CD4-positive, alpha-beta T cell treated with Interleukin-15 for 1 hour (primary cell): ENCODE results near the gene RPS24.
"Not testable (repeated sequence)": the region's sequence is repeated elsewhere in the genome, so short reads cannot be mapped to it uniquely, and the experiment has no call there.

ENCODE experiments used
- DNase-seq: peaks from one replicate; pipeline ENCODE4 v3.0.0-alpha.2; 2020

RPS24 gene

DNA sequence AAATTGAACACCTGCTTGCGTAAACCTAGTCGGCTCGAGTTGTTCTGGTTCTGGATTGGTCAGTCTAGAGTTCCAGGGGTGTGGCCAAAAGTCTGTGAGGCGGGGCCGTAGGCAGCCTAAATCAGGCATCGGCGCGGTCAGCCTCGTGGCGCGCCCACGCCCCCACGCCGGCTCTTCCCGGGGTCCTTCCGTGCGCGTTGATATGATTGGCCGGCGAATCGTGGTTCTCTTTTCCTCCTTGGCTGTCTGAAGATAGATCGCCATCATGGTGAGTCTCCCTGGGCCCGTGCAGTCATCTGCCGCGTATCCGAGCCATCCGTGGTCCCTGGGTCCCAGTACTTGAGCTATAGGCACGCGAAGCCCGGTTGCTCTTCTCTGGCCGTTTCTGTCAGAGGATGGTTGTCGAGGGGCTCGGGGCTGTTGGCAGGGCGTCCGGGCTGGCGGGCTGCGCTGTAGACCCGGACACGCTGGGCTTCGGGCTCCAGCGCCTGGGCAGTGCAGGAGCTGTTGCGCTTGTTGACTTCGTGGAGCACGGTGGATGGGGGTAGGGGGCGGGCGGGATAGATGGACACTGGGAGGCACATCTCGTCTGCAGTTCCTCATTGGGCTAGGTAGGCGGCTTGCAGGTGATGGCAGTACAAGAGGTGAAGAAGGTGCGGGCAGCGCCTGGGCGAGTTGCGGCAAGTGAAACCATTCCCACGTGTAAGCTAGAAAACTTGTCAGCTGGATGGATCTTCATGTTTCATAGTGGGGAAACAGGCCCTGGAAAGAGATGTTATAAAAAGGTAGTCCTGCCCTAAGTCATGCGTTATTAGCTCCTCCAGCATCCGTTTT lies at the start of gene RPS24:
RPS24 (plus strand) TSS at position 227 of the 834 bp plus-strand sequence; CDS start at position 266, 39 bp downstream.
- peak; percentile 94 for DNase-seq

DNA sequence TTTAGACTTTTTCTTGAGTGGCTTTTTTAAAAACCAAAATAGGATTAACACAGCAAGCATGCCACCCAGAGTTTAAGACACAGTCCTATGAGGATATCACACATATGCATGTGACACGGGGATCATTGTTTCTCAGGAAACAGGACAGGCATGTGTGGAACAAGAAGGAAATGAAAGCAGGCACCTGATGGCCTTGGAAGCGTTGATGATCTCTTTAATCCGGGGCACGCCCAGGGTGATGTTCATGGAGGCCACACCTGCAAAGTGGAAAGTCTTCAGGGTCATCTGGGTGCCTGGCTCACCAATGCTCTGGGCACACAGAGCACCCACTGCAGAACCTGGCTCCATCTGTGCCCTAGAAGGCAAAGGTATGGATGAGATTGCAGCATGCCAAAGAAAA lies 48.7 kb upstream of the RPS24 start:
- DNase-seq = no peak

DNA sequence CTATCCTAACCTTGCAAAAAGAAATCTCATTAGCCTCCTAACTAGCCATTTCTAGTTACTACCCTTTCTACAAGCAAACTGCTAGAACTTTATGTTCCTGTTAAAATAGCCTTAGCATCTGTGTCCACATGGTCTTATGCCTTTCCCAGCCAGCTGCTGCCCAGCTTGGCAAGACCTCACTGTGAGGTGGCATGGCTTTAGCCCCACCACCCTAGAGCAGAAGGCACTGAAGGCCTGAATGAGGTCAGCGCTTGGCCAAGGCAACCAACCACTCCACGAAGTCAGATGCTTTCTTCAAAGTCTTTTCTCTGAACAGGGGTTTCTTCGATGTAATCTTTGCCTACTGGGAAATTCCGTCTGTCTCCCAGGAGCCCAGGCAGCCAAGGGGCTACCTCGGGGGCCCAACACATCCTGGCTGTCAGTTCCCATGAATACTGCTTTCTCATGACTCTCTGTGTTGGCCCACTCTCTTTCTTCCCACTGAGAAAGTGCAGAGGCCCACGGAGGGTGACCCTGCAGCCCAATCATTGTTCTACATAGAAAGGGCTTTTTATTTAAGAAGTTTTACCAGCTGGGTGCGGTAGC lies 45.9 kb upstream of the RPS24 start:
- DNase-seq = no peak

DNA sequence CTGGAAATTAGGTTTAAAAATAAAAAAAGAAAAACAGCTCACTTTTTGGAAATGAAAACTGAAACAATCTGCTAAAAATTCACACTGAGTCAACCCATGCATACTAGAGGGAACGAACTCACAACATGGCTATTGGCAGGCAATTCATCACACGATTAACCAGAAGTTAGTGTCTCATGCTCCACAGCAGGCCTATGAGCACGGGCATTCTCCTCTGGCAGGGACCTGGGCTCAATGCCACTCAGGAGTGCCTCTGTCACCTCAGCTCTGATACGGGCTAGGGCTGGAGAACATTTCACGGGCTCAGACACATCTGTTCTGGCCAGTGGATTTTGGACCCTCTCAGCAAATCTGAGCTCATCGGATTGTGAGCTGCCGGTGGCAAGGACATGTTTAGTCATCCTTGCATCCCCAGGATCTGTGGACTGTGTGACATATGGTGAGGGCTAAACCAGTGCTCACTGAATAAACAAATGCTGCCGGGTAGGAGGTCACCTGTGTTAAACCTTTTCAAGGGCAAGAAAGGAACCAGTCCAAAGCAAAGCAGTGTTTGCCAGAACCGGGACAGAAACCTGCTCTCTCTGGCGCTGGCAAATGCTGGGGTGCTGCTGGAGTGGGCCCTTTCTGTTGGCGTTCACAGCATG lies 44.5 kb upstream of the RPS24 start:
- no peak for DNase-seq

DNA sequence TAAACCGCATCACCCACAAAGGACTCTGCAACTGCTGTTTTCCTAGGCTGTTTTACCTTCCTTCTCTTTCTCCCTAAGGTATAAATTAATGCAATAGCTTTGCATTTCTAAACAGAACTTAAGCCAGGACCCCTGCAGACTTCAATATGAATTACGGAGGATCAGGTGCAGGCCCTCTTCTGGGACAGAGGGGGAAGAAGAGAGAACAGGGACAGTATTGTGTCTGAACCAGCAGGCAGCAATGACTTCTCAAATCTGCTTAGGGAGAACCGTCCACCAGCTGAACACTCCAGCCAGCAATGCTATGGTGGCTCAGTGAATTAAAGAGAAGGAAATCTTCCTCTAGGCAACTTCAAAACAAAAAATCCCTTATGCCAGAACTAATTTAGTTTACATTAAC lies 40.0 kb upstream of the RPS24 start:
- no peak for DNase-seq

DNA sequence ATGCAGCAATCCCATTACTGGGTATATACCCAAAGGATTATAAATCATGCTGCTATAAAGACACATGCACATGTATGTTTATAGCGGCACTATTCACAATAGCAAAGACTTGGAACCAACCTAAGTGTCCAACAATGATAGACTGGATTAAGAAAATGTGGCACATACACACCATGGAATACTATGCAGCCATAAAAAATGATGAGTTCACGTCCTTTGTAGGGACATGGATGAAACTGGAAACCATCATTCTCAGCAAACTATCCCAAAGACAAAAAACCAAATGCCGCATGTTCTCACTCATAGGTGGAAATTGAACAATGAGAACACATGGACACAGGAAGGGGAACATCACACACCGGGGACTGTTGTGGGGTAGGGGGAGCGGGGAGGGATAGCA lies 34.9 kb upstream of the RPS24 start:
- not testable (repeated sequence) for DNase-seq

DNA sequence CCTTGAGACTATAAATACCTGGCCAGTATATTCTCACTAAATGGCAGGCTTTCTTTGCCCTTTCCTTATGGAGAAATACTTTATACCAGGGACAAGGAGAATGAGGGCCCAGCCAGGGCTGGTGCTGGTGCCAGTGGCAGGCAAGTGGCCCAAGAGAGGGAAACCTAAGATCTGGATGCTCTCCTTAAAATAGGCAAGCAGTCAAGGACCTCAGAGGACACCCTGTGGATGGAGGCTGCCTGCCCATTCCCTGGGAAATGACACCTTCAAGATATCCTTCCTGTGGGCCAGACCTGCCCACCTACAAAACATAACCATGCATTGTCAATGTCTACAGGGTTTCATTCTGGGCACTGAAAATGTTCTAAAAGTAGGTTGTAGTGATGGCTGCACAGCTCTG lies 33.5 kb upstream of the RPS24 start:
- no peak for DNase-seq

DNA sequence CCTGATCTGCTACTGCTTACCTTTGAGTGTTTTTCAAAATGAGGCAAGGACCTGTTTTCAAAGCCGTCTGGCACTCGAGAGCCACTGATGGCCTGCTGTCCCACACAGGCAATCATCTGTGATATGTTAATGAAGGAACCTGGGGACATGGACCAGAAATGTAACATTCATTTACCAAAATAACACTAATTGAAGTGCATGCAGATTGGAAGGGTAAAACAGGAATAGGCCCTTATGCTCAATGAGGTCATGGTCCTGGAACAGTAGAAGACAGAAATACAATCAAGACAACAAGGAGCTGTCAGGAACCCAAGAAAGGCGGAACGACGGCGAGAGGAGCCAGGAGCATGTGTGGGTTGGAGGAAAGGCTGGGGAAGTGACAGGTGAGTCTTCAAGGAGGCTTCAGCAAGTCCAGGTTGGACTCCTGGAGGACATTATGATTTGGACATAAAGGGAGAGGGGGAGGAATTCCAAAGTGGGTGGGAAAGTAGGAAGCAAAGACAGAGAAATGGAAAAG lies 32.6 kb upstream of the RPS24 start:
- no peak for DNase-seq

DNA sequence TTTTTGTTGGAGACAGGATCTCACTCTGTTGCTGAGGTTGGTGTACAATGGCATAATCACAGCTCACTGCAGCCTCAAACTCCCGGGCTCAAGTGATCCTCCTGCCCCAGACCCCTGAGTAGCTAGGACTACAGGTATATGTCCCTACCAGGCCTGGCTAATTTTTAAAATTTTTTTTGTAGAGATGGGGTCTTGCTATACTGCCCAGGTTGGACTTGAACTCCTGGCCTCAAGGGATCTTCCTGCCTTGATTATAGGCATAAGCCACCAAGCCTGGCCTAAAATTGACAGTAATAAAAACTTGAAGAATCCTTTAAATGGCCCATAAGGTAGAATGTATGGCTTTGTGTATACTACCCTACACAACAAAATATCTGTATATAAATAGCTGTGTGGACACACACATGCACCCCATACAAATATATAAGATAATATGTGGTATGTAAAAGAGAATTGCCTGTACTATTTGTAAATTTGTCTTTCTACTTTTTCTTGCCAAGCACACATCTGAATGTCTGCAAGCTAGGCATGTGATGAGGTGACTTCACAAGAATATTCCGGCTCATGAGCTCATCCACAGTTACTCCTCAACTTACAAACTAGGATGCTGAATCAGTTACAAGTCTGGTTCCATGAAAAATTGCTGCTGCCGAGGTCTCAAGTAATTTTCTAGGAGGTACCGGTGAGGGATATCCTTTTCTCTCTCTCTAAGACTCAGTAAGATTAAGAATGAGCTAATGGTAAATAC lies 30.9 kb upstream of the RPS24 start:
- DNase-seq = no peak

DNA sequence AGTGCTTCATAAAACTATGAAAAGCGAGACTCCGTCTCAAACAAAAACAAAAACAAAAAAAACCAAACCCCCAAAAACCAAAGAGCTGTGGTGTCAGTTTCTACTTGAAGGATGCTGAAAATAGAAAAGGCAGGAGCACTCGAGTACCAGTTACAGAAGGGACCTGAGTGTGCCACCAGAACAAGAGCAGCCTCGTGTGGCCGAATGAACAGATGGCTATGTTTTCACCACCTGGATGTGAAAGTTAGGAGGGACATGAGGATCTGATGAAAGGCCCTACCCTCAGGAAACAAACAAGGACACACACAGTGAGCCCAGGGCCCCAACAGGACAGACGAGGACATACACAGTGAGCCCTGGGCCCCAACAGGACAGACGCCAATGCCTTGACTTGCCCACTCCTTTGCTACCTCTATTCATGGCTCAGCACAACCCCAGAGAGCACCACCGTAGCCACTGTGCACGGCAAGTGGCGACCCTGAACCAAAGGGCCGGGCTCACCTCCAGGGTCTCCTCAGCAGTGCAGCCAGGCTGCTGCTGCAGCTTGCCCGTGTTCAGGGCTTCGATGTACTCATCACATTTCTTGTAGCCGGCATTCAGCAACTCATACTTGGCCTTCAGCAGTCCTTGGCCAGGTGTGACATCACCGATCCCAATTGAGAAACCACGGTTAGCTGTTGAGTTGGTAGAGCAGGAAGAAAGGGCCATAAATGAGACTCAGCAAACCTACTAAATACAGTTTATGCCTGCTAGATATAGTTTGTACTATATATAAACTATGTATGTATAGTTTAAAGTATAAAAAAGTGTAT lies 29.2 kb upstream of the RPS24 start:
- no peak for DNase-seq

DNA sequence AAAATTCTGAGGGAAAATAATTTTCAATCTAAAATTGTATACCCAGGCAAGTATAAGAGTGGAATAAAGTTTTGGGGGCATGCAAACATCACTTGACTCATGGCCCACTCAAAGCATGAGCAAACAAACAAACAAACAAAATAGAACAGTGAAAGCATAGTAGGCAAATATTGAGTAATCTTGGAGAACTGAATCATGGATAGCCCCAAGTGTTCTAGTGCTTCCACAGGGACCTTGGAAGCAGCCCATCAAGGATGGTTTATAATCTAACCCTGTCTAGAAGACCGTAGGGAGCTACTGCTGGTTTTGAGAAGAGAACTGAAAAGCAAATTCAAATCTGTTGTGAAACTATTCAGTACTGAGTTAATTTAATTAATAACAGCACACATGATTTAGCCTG lies 26.5 kb upstream of the RPS24 start:
- no peak for DNase-seq

DNA sequence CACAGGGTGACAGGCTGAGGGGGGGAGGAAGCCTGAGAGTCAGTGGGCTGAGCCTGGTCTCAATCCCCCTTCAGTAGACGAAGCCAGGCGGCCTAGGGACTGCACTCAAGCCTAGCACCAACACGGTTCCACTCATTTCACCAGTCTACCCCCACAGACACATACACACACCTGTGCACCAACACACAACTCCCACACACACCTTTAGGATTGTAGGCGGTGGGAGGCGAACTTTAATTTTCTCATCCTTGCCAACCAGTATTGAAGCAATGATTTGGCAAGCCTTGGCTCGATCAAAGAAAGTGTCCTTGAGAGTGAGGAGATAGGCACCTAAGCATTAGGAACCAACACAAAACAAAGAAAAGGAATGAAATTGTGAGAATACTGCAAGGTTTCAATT lies 24.0 kb upstream of the RPS24 start:
- no peak for DNase-seq

DNA sequence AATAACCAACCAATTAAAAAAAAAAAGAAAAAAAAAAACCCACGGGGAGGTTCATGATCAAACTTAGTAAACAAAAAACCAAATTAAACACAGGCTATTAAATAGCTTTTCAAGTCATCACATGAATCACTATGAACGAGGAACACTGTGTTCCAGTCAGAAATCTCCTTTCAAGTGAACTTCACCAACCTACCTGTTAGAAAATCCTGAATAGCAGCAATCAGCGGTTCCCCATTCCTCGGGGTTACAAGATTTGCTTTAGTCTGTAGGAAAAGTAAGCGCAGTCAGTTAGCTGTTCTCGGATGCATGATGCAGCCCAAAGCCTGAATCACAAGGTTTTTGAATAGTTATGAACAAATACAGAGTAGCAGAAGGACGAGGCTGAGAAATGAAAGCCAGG lies 23.4 kb upstream of the RPS24 start:
- DNase-seq = no peak

DNA sequence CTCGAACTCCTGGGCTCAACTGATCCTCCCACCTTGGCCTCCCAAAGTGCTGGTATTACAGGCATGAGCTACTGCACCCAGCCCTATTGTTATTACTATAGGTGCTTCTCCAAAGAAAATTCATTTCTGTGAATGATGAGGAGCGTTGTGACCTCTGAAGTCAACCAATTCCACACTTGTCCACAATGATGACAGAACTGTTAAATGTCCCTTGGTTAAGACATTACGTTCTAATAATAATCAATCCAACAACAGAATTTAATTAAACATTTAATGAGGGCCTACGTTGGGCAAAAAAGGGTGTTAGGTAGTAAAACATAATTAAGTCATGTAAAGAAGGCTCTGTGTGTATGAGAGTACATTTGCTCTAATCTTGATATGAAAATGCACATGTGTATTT lies 22.6 kb upstream of the RPS24 start:
- no peak for DNase-seq

DNA sequence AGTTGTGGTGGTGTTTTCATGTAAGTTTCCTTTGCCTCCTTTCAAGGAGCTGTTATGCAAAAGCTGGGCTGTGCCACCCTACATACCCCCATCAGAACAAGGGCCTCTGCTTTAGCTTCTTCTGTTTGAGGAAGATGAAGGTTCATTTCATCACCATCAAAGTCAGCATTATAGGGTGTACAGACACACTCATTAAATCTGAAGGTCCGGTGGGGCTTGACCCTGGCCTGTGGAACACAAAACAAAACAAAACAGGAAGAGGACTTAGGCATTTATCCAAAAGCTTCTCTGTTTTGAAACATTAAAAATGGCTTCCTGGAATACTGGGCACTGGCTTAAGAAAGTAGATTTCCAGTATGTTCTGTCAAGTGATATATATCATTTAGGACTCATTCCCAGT lies 20.1 kb upstream of the RPS24 start:
- DNase-seq = no peak

DNA sequence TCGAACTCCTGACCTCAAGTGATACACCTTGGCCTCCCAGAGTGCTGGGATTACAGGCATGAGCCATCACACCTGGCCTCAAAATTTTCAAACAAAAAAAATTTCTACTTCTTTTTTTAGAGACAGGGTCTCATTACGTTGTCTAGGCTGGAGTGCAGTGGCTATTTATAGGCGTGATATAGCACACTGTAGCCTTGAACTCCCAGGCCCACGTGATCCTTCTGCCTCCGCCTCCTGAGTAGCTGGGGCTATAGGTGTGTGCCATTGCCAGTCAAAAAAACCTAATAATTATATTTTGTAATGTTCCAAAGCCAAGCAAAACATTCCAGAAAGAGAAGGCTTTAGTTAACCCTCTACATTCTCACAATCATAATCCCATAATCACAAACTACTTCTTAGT lies 18.1 kb upstream of the RPS24 start:
- DNase-seq = no peak

DNA sequence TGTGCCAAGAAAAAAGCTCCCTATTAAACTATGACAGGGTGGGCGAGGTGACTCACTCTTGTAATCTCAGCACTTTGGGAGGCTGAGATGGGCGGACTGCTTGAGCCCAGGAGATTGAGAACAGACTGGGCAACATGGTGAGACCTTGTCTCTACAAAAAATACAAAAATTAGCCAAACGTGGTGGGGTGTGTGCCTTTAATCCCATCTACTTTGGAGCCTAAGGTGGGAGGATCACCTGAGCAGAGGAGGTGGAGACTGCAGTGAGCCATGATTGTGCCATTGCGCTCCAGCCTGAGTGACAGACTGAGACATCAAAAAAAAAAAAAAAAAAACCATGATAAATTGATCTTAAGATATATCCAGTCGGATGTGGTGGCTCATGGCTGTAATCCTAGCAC lies 15.8 kb upstream of the RPS24 start:
- no peak for DNase-seq

DNA sequence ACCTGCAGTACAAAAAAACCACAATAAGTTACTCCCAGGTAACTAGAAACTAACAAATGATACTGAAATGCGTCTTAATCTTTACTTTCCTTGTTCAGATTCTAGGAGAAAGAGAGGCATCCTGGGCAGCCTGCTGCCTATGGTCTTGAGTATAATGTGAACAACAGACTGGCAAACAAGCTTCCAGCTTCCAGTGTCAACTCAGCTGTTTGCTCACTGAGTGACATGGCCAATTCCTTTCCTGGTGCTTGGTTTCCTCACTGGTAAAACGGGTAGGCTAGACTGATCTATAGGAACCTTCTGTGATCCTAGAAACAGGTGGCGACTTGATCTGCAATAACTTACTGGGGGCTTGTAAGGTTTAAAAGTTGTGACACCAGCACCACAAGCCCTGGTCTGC lies 14.4 kb upstream of the RPS24 start:
- DNase-seq = no peak

DNA sequence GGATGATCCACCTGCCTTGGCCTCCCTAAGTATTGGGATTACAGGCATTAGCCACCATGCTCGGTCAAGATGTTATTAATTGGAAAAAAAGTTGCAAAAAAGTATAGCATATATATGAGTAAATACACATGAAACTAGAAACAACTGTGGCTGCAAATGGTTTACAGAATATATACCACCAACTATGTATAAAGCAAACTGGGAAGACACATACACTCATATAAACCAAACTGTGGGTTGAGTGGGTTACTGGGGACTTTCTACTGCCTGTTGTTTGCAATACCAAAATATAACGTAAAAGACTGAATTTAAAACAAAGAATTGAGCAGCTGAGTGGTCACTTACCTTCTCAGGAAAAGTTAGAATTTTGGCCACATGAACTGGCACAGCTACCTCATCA lies 12.5 kb upstream of the RPS24 start:
- no peak for DNase-seq

DNA sequence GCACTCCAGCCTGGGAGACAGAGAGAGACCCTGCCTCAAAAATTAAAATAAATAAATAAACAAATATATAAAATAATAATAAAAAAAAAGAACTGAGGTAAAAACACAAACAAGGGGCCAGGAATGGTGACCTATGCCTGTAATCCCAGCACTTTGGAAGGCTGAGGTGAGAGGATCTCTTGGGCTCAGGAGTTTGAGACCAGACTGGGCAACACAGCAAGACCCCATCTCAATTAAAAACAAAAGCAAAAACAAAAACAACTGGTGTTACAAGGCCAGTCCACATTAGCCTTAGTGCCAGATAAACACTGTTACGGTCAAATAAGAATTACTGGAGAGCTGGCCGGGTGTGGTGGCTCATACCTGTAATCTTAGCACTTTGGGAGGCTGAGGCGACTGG lies 9.9 kb upstream of the RPS24 start:
- no peak for DNase-seq

DNA sequence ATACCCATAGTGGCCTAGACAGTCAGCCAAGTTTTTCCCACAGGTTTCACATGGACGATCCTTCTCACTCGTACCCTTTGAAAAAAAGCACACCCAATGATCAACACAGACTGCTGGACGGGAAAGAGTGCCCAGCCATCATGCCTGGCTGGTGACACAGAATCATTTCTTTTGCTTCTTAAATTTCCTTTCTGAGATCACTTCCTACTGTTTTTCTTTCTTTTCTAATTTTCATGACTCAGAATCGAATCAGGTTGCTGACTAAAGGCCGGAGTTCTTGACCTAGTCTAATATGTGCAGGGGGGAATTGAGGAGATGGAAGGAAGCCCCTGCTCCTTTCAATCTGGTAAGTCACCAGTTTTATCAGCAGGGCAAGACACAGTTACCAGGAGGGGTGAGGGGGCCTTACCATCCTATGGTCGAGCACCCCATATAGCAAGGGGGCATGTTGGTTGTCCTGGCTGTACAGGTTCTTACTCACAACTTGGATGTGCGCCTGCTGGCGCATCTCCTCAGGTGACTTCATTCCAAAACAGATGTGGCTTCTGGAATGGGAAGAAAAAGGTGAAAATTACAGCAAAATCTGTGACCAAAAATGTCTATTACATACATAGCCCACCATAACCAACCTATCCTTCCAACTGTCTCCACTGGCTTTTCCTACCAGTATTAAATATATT lies 7.8 kb upstream of the RPS24 start:
- no peak for DNase-seq
